K562 (cell line): ENCODE data around the gene TMEM117. TPM values are rescaled to one million over a fixed set of nuclear protein-coding genes. Genes with fewer than 3 reads are reported as not detected.

Experiments used
- ATAC-seq: fragments of 200-7000 bp; cut with Tn5 transposase; 3 replicates; pipeline ENCODE4 v1.9.1; 2020; ENCODE audit warnings: moderate library complexity
- BruUV-seq: library from RNA; stranded (reverse); fragments of 400-500 nt; replicated peaks from 2 replicates; lab custom pipeline; 2021; lab: Mats Ljungman, UMichigan
- CTCF ChIA-PET: fragments of 300-600 bp; formaldehyde crosslinking; extraction: SDS; loops from one replicate; lab custom pipeline; 2021; ENCODE audit warnings: low intra/inter-chr PET ratio; lab: Yijun Ruan, JAX
- POLR2A ChIA-PET: fragments of 300-600, 350-650 bp; sonication (Branson Sonifier 250); formaldehyde crosslinking; extraction: SDS; loops from one replicate; lab custom pipeline; 2021; ENCODE audit warnings: antibody characterized with exemption, inconsistent platforms; lab: Yijun Ruan, JAX
- DNase-seq, 4 experiments: peaks; one replicate each; pipeline versions ENCODE4 v3.0.0 to v3.0.0-alpha.2; 2011 to 2018; ENCODE audit warnings: low spot score in 3 of 4, mixed read lengths in 3 of 4; ENCODE audit errors: extremely low read depth in 1 of 4
- FAIRE-seq: peaks from 2 replicates; lab custom pipeline; 2011; peaks lifted over from hg19 to GRCh38; lab: Jason Lieb, UNC
- H2AFZ ChIP-seq: 2 replicates; pipeline ENCODE4 v1.6.0; 2011; ENCODE audit warnings: low read depth, low read length, control low read depth, inconsistent platforms
- H3K27ac ChIP-seq: fragments of 200-600 bp; 3 replicates; pipeline ENCODE4 v1.8.0; 2011; ENCODE audit warnings: low read depth, mild to moderate bottlenecking, control low read depth, inconsistent platforms, low read length, moderate library complexity, mixed read lengths; ENCODE audit errors: extremely low read depth
- H3K27me3 ChIP-seq, 2 experiments: fragments of 300-600 bp in 1 of 2; 2 replicates in 1 of 2; 3 replicates in 1 of 2; pipeline versions ENCODE4 v1.6.0 to v1.8.0; 2011; ENCODE audit warnings: inconsistent platforms in 2 of 2, low read length in 2 of 2, mild to moderate bottlenecking in 1 of 2, mixed read lengths in 1 of 2, moderate library complexity in 1 of 2; ENCODE audit not compliant: control insufficient read depth in 2 of 2, insufficient read depth in 2 of 2
- H3K36me3 ChIP-seq: fragments of 300-600 bp; 3 replicates; pipeline ENCODE4 v1.8.0; 2011; ENCODE audit warnings: mild to moderate bottlenecking, low read length, inconsistent platforms; ENCODE audit not compliant: control insufficient read depth, insufficient read depth
- H3K4me1 ChIP-seq, 2 experiments: fragments of 200-600 bp in 1 of 2; replicated peaks in 1 of 2; 2 replicates in 1 of 2; 3 replicates in 1 of 2; pipeline versions ENCODE4 v1.5.1 to v1.8.0; 2011; ENCODE audit warnings: inconsistent platforms in 2 of 2, low read length in 2 of 2, mild to moderate bottlenecking in 1 of 2, mixed read lengths in 1 of 2, moderate library complexity in 1 of 2; ENCODE audit not compliant: control insufficient read depth in 2 of 2, insufficient read depth in 2 of 2
- H3K4me2 ChIP-seq: 2 replicates; pipeline ENCODE4 v1.6.1; 2011; ENCODE audit warnings: low read length, control low read depth, inconsistent platforms, mixed read lengths; ENCODE audit not compliant: insufficient read depth
- H3K4me3 ChIP-seq: fragments of 200-600 bp; sonication (generic), shearing (Covaris generic); 2 replicates; pipeline ENCODE4 v1.5.1; 2016; ENCODE audit warnings: control low read depth, inconsistent platforms
- H3K79me2 ChIP-seq: fragments of 200-600 bp; 3 replicates; pipeline ENCODE4 v1.8.0; 2011; ENCODE audit warnings: low read length, inconsistent platforms; ENCODE audit not compliant: control insufficient read depth, insufficient read depth
- H3K9ac ChIP-seq, 2 experiments: 2 replicates each; pipeline versions ENCODE4 v1.6.0 to v1.6.1; 2011; ENCODE audit warnings: low read depth in 2 of 2, low read length in 2 of 2, control low read depth in 1 of 2, inconsistent platforms in 1 of 2, mild to moderate bottlenecking in 1 of 2, mixed read lengths in 1 of 2; ENCODE audit not compliant: insufficient read depth in 1 of 2
- H3K9me1 ChIP-seq: one replicate; pipeline ENCODE4 v1.6.0; 2011; ENCODE audit warnings: inconsistent platforms, mild to moderate bottlenecking, low read length, moderate library complexity; ENCODE audit not compliant: control insufficient read depth, insufficient read depth
- H3K9me3 ChIP-seq: replicated peaks from 2 replicates; pipeline ENCODE4 v1.5.1; 2011; ENCODE audit warnings: low read depth, low read length, inconsistent platforms; ENCODE audit not compliant: control insufficient read depth, insufficient read depth
- H4K20me1 ChIP-seq: replicated peaks from 2 replicates; pipeline ENCODE4 v1.6.1; 2011; ENCODE audit warnings: low read length, inconsistent platforms, mixed read lengths; ENCODE audit not compliant: control insufficient read depth, insufficient read depth
- BCL6 ChIP-seq: fragments of 250-450 bp; sonication (Bioruptor Pico); IDR thresholded peaks from 2 replicates; pipeline ENCODE4 v1.4.0; 2020
- CBX8 ChIP-seq: fragments of 200-600 bp; sonication (generic); IDR thresholded peaks from 2 replicates; pipeline ENCODE4 v1.6.1; 2012; ENCODE audit warnings: borderline replicate concordance, mixed run types, low read depth, mild to moderate bottlenecking, moderate library complexity, mixed read lengths, low read length, control low read depth, inconsistent platforms; ENCODE audit not compliant: poor library complexity, severe bottlenecking; ENCODE audit errors: extremely low read depth
- CREBBP ChIP-seq: IDR thresholded peaks from one replicate; pipeline ENCODE4 v1.6.1; 2012; ENCODE audit warnings: low read depth, mild to moderate bottlenecking, control low read depth, inconsistent platforms, low read length
- DPF2 ChIP-seq: fragments of 450-650 bp; IDR thresholded peaks from 2 replicates; pipeline ENCODE4 v1.6.1; 2016
- POLR2H ChIP-seq: IDR thresholded peaks from 2 replicates; pipeline ENCODE4 v1.6.1; 2016; ENCODE audit warnings: missing genetic modification characterization, low read depth, mild to moderate bottlenecking, control low read depth, missing compliant biosample characterization, moderate library complexity
- SOX6 ChIP-seq: fragments of 450-650 bp; IDR thresholded peaks from 2 replicates; pipeline ENCODE4 v1.6.1; 2014; ENCODE audit warnings: mild to moderate bottlenecking
- ZFPM2 ChIP-seq: fragments of 250-450 bp; sonication (Bioruptor Pico); IDR thresholded peaks from 2 replicates; pipeline ENCODE4 v1.5.1; 2022; ENCODE audit warnings: mild to moderate bottlenecking
- ZNF212 ChIP-seq: fragments of 450-650 bp; formaldehyde crosslinking; IDR thresholded peaks from 2 replicates; pipeline ENCODE4 v1.4.0; 2020; ENCODE audit warnings: mild to moderate bottlenecking
- WGBS: fragments of 100-300 bp; shearing (Covaris generic); methylation state at CpG from one replicate; pipeline ENCODE4 v1.1.6; 2016; ENCODE audit warnings: low coverage, mixed read lengths; ENCODE audit not compliant: insufficient coverage; ENCODE audit errors: missing lambda C conversion rate; 5-methylcytosine and 5-hydroxymethylcytosine counted together
- in situ Hi-C: fragments of 300-500 bp; cut with MboI; formaldehyde crosslinking; loops from 4 replicates; pipeline ENCODE4 v1.15.0; 2018; ENCODE audit warnings: inconsistent platforms, mixed read lengths
- intact Hi-C: fragments of 100-400 bp; cut with micrococcal nuclease; formaldehyde crosslinking; loops from 2 replicates; pipeline ENCODE4 v1.14.2; 2022
- polyA plus RNA-seq, 8 experiments: library from polyadenylated mRNA; depleted of rRNA in 4 of 8; stranded (reverse) in 5 of 8; unstranded in 3 of 8; fragments of >200 nt; fragmentation: Nextera tagmentation in 2 of 8; fragmentation: Illumina TruSeq in 1 of 8; extraction: Ambion mirVana in 2 of 8; extraction: Trizol in 1 of 8; gene quantifications; 2 replicates each; pipeline versions ENCODE4 v1.2.1 to v1.2.3, GENCODE V29; 2011 to 2014; ENCODE audit warnings: inconsistent platforms in 1 of 8, missing spikeins in 1 of 8
- total RNA-seq, 7 experiments: library from RNA; depleted of rRNA in 6 of 7; stranded (reverse); fragments of >200 nt in 6 of 7; fragmentation: Illumina TruSeq in 2 of 7; extraction: Trizol in 2 of 7; gene quantifications; 2 replicates each; pipeline versions ENCODE4 v1.2.1 to v1.2.3, GENCODE V29; 2011 to 2021; ENCODE audit warnings: low replicate concordance in 1 of 7
- TF ChIP-seq, protein P1 (sequence below), 2 experiments: fragments of 450-650 bp; conservative IDR thresholded peaks; 2 replicates each; pipeline ENCODE4 v1.6.1; 2017; ENCODE audit warnings: mild to moderate bottlenecking in 2 of 2, moderate library complexity in 2 of 2
- TF ChIP-seq, protein P2 (sequence below): fragments of 450-650 bp; formaldehyde crosslinking; IDR thresholded peaks from 2 replicates; pipeline ENCODE4 v1.4.0; 2020; ENCODE audit warnings: mild to moderate bottlenecking, moderate library complexity

The TMEM117 gene
- total and polyA plus RNA-seq, 9 of the 15 experiments (the other 6 are each of a cell fraction or from before 2014, with no cell fraction given) = 0.31 to 2.8 (median 1.0) TPM

DNA sequence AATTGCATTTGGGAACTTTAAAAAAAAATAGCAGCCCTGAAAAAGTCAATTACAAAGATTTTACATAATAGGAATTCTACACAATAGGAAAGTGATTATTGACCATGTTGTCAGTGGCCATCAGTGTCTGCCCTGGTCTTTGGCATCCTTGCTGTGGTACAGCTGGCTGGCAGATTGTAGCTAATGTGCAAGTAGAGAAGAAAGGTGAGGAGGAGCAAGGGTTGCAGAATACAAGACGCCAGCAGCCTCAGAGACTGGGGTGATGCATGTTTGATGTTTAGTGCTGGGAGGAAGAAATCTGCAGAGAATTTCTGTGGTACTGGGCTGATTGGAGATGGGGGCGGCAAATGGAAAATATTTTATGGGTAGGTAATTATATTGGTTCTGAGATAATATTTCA, 322.9 kb downstream of the TMEM117 start:
- H3K9me1 ChIP-seq = no peaks in the 10 kb centered on the region
- H4K20me1 ChIP-seq = no peaks in the 10 kb centered on the region
- BruUV-seq = no TSS peak
- in situ Hi-C loops (no loop called here), intact Hi-C loops (no loop called here)
- H3K36me3 ChIP-seq = no peaks in the 10 kb centered on the region
- no peak overlapping the region for H3K4me3 ChIP-seq
- ChIA-PET CTCF (no interaction called here), POLR2A (interaction anchor here (0.6 kb wide), 1 partner anchor 157 kb away, joined by 3 read pairs; no protein-coding TSS in a partner anchor)
- H3K4me2 ChIP-seq = no peak overlapping the region
- FAIRE-seq (no peak), DNase-seq (no peak), ATAC-seq (no peak)
- 0% methylated on average over 2 of the region's 2 CpGs for WGBS
- no peak overlapping the region for H3K27ac ChIP-seq
- H3K9ac ChIP-seq = no peak overlapping the region
- no peaks in the 10 kb centered on the region for H3K4me1 ChIP-seq
- H3K79me2 ChIP-seq = no peaks in the 10 kb centered on the region
- no peak for TF ChIP-seq BCL6 (CRISPR knock-in tag)
- TF ChIP-seq POLR2H = no peak
- no peak for TF ChIP-seq SOX6
- no peak for TF ChIP-seq ZFPM2
- no peak for TF ChIP-seq DPF2
- TF ChIP-seq, protein P1, sequence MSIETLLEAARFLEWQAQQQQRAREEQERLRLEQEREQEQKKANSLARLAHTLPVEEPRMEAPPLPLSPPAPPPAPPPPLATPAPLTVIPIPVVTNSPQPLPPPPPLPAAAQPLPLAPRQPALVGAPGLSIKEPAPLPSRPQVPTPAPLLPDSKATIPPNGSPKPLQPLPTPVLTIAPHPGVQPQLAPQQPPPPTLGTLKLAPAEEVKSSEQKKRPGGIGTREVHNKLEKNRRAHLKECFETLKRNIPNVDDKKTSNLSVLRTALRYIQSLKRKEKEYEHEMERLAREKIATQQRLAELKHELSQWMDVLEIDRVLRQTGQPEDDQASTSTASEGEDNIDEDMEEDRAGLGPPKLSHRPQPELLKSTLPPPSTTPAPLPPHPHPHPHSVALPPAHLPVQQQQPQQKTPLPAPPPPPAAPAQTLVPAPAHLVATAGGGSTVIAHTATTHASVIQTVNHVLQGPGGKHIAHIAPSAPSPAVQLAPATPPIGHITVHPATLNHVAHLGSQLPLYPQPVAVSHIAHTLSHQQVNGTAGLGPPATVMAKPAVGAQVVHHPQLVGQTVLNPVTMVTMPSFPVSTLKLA (conservative IDR thresholded peaks at IDR 0.05) = no peak
- TF ChIP-seq CREBBP = no peak
- TF ChIP-seq, protein P2, sequence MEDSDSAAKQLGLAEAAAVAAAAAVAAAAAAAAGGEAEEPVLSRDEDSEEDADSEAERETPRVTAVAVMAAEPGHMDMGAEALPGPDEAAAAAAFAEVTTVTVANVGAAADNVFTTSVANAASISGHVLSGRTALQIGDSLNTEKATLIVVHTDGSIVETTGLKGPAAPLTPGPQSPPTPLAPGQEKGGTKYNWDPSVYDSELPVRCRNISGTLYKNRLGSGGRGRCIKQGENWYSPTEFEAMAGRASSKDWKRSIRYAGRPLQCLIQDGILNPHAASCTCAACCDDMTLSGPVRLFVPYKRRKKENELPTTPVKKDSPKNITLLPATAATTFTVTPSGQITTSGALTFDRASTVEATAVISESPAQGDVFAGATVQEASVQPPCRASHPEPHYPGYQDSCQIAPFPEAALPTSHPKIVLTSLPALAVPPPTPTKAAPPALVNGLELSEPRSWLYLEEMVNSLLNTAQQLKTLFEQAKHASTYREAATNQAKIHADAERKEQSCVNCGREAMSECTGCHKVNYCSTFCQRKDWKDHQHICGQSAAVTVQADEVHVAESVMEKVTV (CRISPR knock-in tag) = no peak
- TF ChIP-seq CBX8 = no peak
- TF ChIP-seq ZNF212 (CRISPR knock-in tag) = no peak
- H3K27me3 ChIP-seq = no peaks in the 10 kb centered on the region
- no peak overlapping the region for H2AFZ ChIP-seq
- H3K9me3 ChIP-seq = no peaks in the 10 kb centered on the region
